Measurements from ENCODE around the gene WDR86.

The WDR86 gene

GRCh38 chr7:151342811-151343210, 67.0 kb downstream of the WDR86 start:
- H3K4me2 ChIP-seq (ENCODE audit: low read length), result peak overlapping the region; percentile 98
- H4K20me1 ChIP-seq (ENCODE audit: insufficient read depth, low read length), result no peaks in the 10 kb centered on the region
- no peaks in the 10 kb centered on the region for H3K27me3 ChIP-seq (ENCODE audit: insufficient read depth, low read length)
- H3K9ac ChIP-seq (ENCODE audit: low read length), result peak overlapping the region; percentile 81
- H3F3A ChIP-seq (ENCODE audit: insufficient read depth, low read length), result peaks cover 14% of the 10 kb centered on the region
- H2AFZ ChIP-seq (ENCODE audit: low read length), result no peak overlapping the region
- no peaks in the 10 kb centered on the region for H3K9me2 ChIP-seq (ENCODE audit: low read depth, low read length)
- TF ChIP-seq EZH2 (IDR thresholded peaks at IDR 0.05; ENCODE audit: borderline replicate concordance, low read length), result no peak
- TF ChIP-seq, protein P1, sequence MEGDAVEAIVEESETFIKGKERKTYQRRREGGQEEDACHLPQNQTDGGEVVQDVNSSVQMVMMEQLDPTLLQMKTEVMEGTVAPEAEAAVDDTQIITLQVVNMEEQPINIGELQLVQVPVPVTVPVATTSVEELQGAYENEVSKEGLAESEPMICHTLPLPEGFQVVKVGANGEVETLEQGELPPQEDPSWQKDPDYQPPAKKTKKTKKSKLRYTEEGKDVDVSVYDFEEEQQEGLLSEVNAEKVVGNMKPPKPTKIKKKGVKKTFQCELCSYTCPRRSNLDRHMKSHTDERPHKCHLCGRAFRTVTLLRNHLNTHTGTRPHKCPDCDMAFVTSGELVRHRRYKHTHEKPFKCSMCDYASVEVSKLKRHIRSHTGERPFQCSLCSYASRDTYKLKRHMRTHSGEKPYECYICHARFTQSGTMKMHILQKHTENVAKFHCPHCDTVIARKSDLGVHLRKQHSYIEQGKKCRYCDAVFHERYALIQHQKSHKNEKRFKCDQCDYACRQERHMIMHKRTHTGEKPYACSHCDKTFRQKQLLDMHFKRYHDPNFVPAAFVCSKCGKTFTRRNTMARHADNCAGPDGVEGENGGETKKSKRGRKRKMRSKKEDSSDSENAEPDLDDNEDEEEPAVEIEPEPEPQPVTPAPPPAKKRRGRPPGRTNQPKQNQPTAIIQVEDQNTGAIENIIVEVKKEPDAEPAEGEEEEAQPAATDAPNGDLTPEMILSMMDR (IDR thresholded peaks at IDR 0.05; ENCODE audit: low read length), result peak; percentile 12; the same call in 1 of the 2 replicates
- peaks cover 30% of the 10 kb centered on the region for H3K4me1 ChIP-seq (ENCODE audit: insufficient read depth, low read length, severe bottlenecking)
- H3K36me3 ChIP-seq (ENCODE audit: insufficient read depth, low read length), result peaks cover 23% of the 10 kb centered on the region
- H3K9me3 ChIP-seq (ENCODE audit: low read length), result peaks cover 14% of the 10 kb centered on the region
- H3K79me2 ChIP-seq (ENCODE audit: insufficient read depth, low read length), result peaks cover 8% of the 10 kb centered on the region
- H3K27ac ChIP-seq (ENCODE audit: low read depth, low read length, poor library complexity, severe bottlenecking), result peak overlapping the region; percentile 42
- H3K4me3 ChIP-seq (ENCODE audit: low read depth, low read length, poor library complexity, severe bottlenecking), result peak overlapping the region; percentile 85

- H3K9me3 ChIP-seq (ENCODE audit: low read length), result peaks cover 14% of the 10 kb centered on the region
- H3K4me1 ChIP-seq (ENCODE audit: insufficient read depth, low read length, severe bottlenecking), result peaks cover 30% of the 10 kb centered on the region
- peaks cover 18% of the 10 kb centered on the region; the same call in 1 of the 2 replicates for H3K36me3 ChIP-seq (ENCODE audit: insufficient read depth, low read length)
- H3F3A ChIP-seq (ENCODE audit: insufficient read depth, low read length), result peaks cover 14% of the 10 kb centered on the region
- no peak overlapping the region for H2AFZ ChIP-seq (ENCODE audit: low read length)
- no peaks in the 10 kb centered on the region for H3K27me3 ChIP-seq (ENCODE audit: insufficient read depth, low read length)
- peak overlapping the region; percentile 98 for H3K4me2 ChIP-seq (ENCODE audit: low read length)
- TF ChIP-seq, protein P1 (IDR thresholded peaks at IDR 0.05; ENCODE audit: low read length), result no peak
- TF ChIP-seq EZH2 (IDR thresholded peaks at IDR 0.05; ENCODE audit: borderline replicate concordance, low read length), result no peak
- no peaks in the 10 kb centered on the region for H3K9me2 ChIP-seq (ENCODE audit: low read depth, low read length)
- peak overlapping the region; percentile 81 for H3K9ac ChIP-seq (ENCODE audit: low read length)
- H4K20me1 ChIP-seq (ENCODE audit: insufficient read depth, low read length), result no peaks in the 10 kb centered on the region
- peak overlapping the region; percentile 42 for H3K27ac ChIP-seq (ENCODE audit: low read depth, low read length, poor library complexity, severe bottlenecking)
- H3K79me2 ChIP-seq (ENCODE audit: insufficient read depth, low read length), result peaks cover 8% of the 10 kb centered on the region
- peak overlapping the region; percentile 85 for H3K4me3 ChIP-seq (ENCODE audit: low read depth, low read length, poor library complexity, severe bottlenecking)
Measured at GRCh38 chr7:151342102-151342646, 67.7 kb downstream of the WDR86 start.

- no peaks in the 10 kb centered on the region for H3K9me2 ChIP-seq (ENCODE audit: low read depth, low read length)
Measured at GRCh38 chr7:151341357-151342101, 68.3 kb downstream of the WDR86 start, which contains the start of gene NUB1. TSS of gene NUB1 (plus strand) at chr7:151341812. CDS start at chr7:151345350, 3,538 bp downstream.

More at GRCh38 chr7:151341357-151342101, 68.3 kb downstream of the WDR86 start, which contains the start of gene NUB1:
- peaks cover 14% of the 10 kb centered on the region for H3K9me3 ChIP-seq (ENCODE audit: low read length)
- H3K27me3 ChIP-seq (ENCODE audit: insufficient read depth, low read length), result no peaks in the 10 kb centered on the region
- peaks cover 30% of the 10 kb centered on the region for H3K4me1 ChIP-seq (ENCODE audit: insufficient read depth, low read length, severe bottlenecking)
- no peak within 1 kb of the TSS for H2AFZ ChIP-seq (ENCODE audit: low read length)
- H3K4me2 ChIP-seq (ENCODE audit: low read length), result peak within 1 kb of the TSS; percentile 98
- peak within 1 kb of the TSS; percentile 81 for H3K9ac ChIP-seq (ENCODE audit: low read length)
- peaks cover 14% of the 10 kb centered on the region for H3F3A ChIP-seq (ENCODE audit: insufficient read depth, low read length)
- H3K79me2 ChIP-seq (ENCODE audit: insufficient read depth, low read length), result peaks cover 8% of the 10 kb centered on the region
- TF ChIP-seq, protein P1 (IDR thresholded peaks at IDR 0.05; ENCODE audit: low read length), result no peak
- TF ChIP-seq EZH2 (IDR thresholded peaks at IDR 0.05; ENCODE audit: borderline replicate concordance, low read length), result no peak
- H3K27ac ChIP-seq (ENCODE audit: low read depth, low read length, poor library complexity, severe bottlenecking), result peak within 1 kb of the TSS; percentile 42
- no peaks in the 10 kb centered on the region for H4K20me1 ChIP-seq (ENCODE audit: insufficient read depth, low read length)
- H3K4me3 ChIP-seq (ENCODE audit: low read depth, low read length, poor library complexity, severe bottlenecking), result peak within 1 kb of the TSS; percentile 85
- peaks cover 15% of the 10 kb centered on the region; the same call in 1 of the 2 replicates for H3K36me3 ChIP-seq (ENCODE audit: insufficient read depth, low read length)
